8988T (cell line): ENCODE results near the gene NAA80.

Source experiments
- DNase-seq: peaks from one replicate; pipeline ENCODE4 v3.0.0; 2011

Gene NAA80

DNA sequence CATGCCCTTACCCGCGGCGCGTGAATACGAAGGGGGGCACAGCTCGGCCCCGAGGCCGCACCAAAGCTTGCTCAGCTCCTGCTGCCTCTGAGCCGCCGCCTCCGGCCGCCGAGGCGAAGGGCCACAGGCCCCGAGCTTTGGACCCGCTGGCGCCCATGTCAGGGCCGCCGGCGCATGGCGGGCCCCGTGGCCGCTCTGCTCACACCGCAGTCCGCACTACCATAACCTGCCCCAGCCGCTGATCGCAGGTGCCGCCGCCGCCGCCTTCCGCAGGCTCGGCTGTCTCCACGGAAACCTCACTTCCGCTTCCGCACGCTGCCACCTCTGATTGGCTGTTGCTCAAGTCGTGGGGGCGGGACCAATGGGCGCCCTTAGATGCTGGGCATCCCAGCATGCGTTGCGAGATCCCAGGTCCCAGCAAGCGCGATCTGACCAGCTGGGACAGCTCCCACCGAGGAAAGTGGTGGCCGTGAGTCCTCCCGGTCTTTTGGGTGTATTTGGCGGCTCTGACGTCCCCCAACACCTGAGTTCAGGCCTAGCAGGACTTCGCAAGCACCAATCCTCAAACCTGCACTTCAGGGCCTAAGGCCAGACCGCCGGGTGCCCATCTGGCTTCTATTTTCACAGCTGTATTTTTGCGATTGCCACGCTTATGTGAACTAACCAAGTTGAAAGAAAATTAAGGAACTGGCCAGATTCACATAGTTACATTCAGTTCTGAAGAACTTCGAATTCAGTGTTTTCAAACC is 28.9 kb upstream of the NAA80 start, which contains the start of gene TUSC2:
Gene TUSC2, minus strand, starts transcription at position 281 of the 749 bp plus-strand sequence. Its CDS starts 124 bp downstream, at position 157.
- DNase-seq = peak; percentile 99

GRCh38 chr3:50327129-50327528 is 27.9 kb upstream of the NAA80 start:
- no peak for DNase-seq

DNA sequence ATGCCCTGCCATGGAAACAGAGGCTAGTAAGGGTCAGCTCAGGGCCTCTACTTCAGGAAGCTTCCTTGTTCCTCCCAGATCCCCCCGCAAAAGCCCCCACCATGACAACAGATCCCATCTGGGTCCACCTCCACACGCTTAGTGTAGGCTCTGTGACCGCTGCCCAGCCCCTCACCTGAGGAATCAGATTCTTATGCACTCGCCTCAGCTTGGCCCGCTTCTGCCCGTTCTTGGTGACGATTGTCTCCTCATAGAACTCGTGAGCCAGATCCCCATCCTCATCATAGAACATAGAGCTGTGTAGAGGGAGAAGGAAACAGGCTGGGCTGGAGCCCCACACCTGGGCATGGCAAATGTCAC is 27.0 kb upstream of the NAA80 start:
- DNase-seq = no peak

DNA sequence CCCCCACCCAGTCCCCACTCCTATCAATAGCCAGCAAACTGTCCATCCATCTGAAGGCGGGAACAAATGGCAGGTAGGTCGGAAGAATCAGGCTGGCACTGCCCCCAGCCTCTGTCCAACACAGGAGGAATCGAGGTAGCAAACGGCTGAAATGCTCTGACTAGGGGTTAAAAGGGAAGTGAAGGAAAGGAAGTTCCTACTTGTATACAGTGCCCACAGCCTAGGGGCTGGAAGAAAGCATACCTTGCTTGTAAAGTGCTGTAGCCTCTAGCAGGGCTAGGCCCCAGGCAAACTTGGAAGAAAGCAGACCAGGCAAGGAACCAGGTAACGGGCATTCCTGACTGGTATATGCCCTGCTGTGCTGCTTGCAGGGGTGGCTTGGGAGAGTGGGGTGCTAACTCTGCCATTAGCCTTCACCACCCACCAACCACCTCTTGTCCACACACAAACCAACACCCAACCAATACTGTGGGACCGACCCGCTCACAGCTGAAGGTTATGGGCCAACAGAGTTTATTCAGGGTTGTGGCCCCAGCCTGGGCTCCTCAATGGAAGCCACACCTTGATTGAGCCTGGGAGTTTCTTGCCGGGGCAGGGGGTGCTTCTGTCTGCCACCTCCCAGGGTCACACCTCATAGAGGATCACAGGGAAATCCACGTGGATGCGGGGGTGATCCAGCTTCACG is 26.4 kb upstream of the NAA80 start:
- DNase-seq = no peak

GRCh38 chr3:50325113-50325480 is 25.9 kb upstream of the NAA80 start:
- DNase-seq = no peak

GRCh38 chr3:50324351-50325112 is 25.3 kb upstream of the NAA80 start:
- peak; percentile 99 for DNase-seq

GRCh38 chr3:50323614-50324199 is 24.5 kb upstream of the NAA80 start:
- DNase-seq = no peak

GRCh38 chr3:50323092-50323600 is 23.9 kb upstream of the NAA80 start:
- DNase-seq = no peak

DNA sequence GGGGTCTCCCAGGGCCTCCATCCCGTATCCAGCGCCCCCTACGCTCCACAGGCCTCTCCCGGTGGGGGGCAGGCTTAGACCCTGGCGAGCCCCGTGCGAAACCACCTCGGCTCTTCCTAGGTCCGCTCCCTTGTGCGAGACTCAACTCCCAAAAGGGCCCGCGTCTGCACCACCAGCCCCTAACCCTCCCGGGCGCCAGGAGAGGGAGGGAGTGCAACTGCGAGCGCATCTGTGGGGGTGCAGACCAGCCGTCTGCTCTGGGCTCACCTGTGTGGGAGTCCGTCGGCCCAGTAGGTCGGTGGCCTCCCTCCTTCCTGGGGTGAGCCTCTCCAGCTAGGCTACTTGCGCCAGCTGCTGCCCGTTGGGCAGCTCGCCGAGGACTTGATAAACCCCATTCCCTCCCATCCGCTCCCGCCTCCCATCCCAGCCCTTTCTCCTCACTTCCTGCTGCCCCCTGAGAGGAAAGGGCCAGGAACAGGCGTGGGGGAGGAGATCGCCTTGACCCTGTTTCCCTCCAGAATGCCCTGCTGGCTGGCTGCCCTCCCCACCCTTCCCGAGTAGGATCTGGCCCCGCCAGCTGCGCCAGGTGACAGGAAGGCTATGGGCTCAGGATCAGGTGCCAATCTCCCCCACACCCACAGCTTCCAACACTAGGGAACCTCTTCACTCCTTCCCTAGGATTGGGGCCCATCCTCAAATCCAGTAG is 23.3 kb upstream of the NAA80 start, which contains the start of gene HYAL2:
Gene HYAL2, minus strand, starts transcription at position 360 of the 706 bp plus-strand sequence. CDS start 2,256 bp downstream, outside the sequence.
- DNase-seq = no peak

GRCh38 chr3:50322115-50322385 is 22.8 kb upstream of the NAA80 start:
- DNase-seq = no peak

DNA sequence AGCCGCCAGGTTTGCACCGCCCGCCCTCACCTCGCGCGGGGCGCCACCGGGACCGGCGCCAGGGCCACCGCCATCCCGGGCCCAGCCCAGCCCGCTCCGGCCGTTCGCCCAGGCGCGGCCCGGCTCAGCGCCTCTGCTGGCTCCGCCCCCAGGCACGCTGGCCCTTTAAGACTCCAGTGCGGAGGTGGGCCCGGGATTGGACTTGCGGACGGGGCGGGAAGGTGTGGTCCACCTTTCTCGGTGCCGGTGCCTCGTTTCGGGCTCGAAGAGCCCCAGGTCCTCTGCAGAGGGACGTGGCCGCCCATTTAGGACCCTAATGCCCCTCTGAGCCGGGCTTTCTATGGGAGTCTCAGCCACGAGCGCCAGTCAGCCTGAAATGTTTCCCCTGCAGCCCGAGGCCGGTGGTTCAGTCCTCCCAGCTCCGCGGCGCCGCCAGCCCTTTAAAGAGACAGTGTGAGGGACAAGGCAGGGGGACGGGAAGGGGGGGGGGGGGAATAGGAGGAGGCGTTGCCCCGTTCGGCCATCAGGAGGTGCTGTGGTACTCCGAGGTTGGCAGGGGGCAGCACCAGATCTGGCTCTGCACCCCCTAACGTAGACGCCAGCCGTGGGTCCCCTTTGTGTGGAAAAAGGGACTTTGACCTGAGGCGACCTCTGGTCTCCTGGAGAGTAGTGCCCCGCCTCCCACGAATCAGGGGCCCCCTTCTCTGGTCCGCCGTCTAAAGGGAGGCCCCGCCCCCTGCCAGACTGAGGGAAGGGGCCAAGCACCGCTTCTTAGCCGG is 22.3 kb upstream of the NAA80 start:
- DNase-seq = peak; percentile 96

DNA sequence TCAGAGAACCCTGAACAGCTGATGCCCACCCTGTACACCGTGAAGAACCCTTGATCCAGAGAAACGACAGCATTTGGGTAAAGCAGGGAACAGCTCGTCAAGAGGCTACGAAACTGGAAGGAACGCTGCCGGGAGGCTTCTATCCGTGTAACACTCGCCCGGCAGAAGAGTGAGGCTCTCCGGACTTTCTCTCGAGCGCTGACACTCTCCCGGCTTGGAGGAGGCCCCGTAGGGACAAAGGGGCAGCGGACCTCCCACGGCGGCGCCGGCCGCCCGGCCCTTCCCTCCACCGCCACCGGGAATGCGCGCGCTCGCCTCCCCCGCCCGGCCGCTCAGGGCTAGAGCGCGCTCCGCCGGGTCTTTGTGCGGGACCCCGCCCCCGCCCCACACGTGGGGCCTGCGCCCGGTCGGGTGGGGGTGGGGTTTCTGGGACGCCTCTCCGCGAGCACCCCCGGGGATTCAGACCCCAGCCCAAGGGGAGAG is 21.7 kb upstream of the NAA80 start:
- DNase-seq = peak; percentile 80

- DNase-seq = no peak
These were observed 20.9 kb upstream of the NAA80 start for GRCh38 chr3:50319894-50320625.

- no peak for DNase-seq
These were observed 20.1 kb upstream of the NAA80 start for GRCh38 chr3:50319181-50319893.

DNA sequence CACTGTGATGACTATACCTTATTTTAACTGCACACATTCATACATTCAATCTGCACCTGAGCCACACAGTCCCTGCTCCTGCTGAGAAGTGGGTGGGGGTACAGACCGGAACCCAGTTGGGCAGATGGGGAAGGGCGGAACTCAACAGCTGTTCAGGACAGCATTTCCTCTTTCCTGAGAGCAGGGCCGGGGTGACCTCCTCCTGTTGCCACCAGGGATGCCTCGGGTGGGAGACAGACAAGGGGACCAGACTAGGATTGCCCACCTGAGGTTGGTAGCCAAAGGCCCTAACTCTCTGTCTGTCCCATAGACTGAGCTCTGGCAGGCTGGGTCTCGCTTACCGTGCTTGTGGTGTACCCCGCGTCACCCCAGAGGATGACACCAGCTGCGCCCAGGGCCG is 19.4 kb upstream of the NAA80 start:
- no peak for DNase-seq

DNA sequence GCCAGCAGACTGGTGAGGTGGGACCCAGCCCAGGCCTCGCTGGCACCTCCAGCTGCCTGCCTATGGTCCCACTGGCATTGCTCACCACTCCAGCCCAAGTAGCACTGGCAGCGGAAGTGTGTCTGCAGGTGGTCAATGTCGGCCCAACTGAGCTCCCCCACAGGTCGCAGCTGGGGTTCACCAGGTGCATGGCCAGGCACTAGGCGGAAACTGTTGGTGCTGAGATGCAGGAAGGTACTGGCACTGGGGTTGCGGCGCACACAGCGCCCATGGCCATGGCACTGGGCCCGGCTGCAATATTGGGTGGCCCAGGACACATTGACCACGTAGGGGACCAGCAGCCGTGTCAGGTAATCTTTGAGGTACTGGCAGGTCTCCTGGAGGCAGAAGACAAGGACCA is 19.0 kb upstream of the NAA80 start:
- no peak for DNase-seq

- no peak for DNase-seq
These were observed 18.1 kb upstream of the NAA80 start for GRCh38 chr3:50317300-50317699.

DNA sequence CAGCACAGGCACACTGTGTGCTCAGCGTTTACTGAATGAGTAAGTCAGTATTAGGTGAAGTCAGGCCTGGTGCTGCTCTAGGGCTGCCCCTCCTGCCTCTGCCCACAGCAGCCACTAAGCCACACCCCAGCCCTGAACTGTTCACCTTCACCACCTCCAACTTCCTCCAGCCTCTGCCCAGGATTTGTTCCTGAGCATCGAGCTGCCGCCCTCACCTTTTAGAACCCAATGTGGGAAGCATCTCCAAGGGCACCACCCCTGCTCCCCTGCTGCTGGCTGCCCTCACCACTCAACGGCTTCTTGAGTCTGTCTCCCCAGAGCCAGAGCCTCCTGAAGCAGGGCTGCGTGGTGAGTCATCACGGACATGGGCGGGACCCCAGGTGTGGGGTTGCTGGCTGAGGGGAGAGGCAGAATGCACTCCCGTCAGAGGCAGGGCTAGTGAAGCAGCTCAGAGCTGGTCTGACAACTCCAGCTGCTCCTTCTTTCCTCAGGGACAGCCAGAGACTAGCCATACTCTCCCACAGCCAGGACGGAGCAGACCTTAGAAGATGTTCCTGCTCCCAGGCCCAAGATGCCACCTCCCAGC is 17.5 kb upstream of the NAA80 start:
- peak; percentile 85 for DNase-seq

DNA sequence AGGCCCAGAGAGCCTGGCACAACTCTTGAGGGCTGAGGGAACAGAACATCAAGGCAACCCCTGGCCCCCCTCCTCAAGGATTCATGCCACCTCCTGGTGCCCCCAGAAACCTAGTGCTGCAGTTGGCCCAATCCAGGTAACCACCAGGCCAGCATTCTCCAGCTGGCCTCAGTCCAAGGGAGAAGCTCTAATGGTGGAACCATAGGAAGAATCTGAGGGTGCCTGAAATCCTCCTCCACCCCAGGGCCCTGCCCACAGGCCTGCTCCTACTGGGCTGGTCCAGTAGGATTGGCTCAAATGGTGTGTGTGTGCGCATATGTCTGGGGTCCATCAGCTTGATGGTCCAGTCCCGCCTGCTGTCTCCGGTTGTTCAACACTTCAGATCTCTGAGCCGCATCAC is 15.6 kb upstream of the NAA80 start:
- DNase-seq = no peak

DNA sequence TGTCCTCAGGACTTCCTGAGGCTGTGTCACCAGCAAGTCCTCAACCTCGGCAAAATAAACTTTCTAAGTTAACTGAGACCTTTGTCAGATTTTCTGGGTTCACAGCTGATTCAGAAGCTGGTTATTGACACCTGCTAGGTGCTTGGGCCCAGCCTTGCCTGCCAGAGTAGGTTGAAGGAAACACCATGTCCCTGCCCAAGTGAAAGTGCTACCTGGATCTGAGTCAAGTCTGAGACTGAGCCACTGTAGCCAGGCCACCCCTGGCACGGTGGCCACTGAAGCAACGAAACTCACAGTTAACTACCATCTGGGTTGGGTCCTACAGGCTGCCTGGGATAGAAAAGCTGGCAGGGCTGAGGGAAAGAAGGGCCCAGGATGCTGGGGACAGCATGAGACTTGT is 15.1 kb upstream of the NAA80 start:
- DNase-seq = no peak
